Ascending aorta (tissue), 2 donors: ENCODE data around the gene MAGEL2. TPM values are rescaled to one million over a fixed set of nuclear protein-coding genes. Genes with fewer than 3 reads are reported as not detected.

Experiments used
- DNase-seq, 2 donors: peaks; one replicate each; pipeline ENCODE4 v3.0.0-alpha.2; 2019; ENCODE audit warnings: low spot score in 2 of 2
- H3K27ac ChIP-seq, 2 donors: fragments of 200-600 bp; sonication (generic); one replicate each; pipeline ENCODE4 v1.5.1; 2016 to 2017; ENCODE audit warnings: mild to moderate bottlenecking in 1 of 2
- H3K27me3 ChIP-seq: fragments of 200-600 bp; sonication (generic); one replicate; pipeline ENCODE4 v1.5.1; 2017
- H3K36me3 ChIP-seq, 2 donors: fragments of 200-600 bp; sonication (generic); one replicate each; pipeline ENCODE4 v1.5.1; 2016
- H3K4me1 ChIP-seq, 2 donors: fragments of 200-600 bp; sonication (generic); one replicate each; pipeline ENCODE4 v1.5.1; 2016 to 2017; ENCODE audit warnings: mild to moderate bottlenecking in 1 of 2
- H3K4me3 ChIP-seq, 2 donors: fragments of 200-600 bp; sonication (generic); one replicate each; pipeline ENCODE4 v1.5.1; 2016 to 2017; ENCODE audit warnings: mild to moderate bottlenecking in 1 of 2
- H3K9me3 ChIP-seq, 2 donors: fragments of 200-600 bp; sonication (generic); one replicate each; pipeline ENCODE4 v1.5.1; 2016
- intact Hi-C: fragments of 100-400 bp; cut with DNase I; formaldehyde crosslinking; loops from one replicate; pipeline ENCODE4 v1.15.1; 2023
- total RNA-seq: library from RNA; depleted of rRNA; stranded (reverse); fragments of >200 nt; gene quantifications from one replicate; pipeline ENCODE4 v1.1.0, GENCODE V29; 2016
- TF ChIP-seq, protein P1 (sequence below), 3 experiments: fragments of 200-600 bp in 2 of 3; fragments of 450-650 bp in 1 of 3; sonication (generic) in 2 of 3; IDR thresholded peaks; one replicate each; pipeline ENCODE4 v1.5.1; 2016 to 2019; ENCODE audit warnings: antibody characterized with exemption in 3 of 3, mild to moderate bottlenecking in 1 of 3, moderate library complexity in 1 of 3

MAGEL2 gene
- total RNA-seq, 1 donor from 2014 or later = 0.11 TPM

DNA sequence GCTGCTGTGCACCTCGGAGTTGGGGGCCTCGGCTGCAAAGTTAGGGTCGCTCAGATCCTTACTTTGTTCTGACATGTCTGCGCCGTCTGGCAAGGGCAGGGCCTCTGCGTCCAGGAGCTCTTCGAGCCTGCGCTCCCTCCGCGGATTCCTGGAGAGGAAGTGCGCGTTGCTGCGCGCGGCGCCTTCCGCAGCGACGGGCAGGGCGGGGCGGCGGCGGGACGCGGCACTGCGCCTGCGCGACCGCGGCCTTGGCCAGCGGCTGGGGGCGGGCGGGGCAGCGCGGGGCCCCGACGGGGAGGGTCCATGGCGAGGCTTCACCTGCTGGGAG is 39.4 kb upstream of the MAGEL2 start, which contains the start of gene NDN:
Gene NDN (minus strand): TSS at position 163 of the 328 bp plus-strand sequence. CDS start 88 bp downstream, at position 75.
- DNase-seq = no peak
- no peaks in the 10 kb centered on the region for H3K36me3 ChIP-seq
- intact Hi-C loops = loop anchor here (5.0 to 10.0 kb wide), 2 partner anchors 40 to 48 kb away; partner anchors contain the start of gene MAGEL2
- H3K27ac ChIP-seq = no peak within 1 kb of the TSS
- H3K4me3 ChIP-seq = peak within 1 kb of the TSS; percentile 63 to 69
- H3K4me1 ChIP-seq = no peaks in the 10 kb centered on the region
- H3K27me3 ChIP-seq = no peaks in the 10 kb centered on the region
- TF ChIP-seq, protein P1, sequence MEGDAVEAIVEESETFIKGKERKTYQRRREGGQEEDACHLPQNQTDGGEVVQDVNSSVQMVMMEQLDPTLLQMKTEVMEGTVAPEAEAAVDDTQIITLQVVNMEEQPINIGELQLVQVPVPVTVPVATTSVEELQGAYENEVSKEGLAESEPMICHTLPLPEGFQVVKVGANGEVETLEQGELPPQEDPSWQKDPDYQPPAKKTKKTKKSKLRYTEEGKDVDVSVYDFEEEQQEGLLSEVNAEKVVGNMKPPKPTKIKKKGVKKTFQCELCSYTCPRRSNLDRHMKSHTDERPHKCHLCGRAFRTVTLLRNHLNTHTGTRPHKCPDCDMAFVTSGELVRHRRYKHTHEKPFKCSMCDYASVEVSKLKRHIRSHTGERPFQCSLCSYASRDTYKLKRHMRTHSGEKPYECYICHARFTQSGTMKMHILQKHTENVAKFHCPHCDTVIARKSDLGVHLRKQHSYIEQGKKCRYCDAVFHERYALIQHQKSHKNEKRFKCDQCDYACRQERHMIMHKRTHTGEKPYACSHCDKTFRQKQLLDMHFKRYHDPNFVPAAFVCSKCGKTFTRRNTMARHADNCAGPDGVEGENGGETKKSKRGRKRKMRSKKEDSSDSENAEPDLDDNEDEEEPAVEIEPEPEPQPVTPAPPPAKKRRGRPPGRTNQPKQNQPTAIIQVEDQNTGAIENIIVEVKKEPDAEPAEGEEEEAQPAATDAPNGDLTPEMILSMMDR (IDR thresholded peaks at IDR 0.05) = no peak
- no peaks in the 10 kb centered on the region for H3K9me3 ChIP-seq

DNA sequence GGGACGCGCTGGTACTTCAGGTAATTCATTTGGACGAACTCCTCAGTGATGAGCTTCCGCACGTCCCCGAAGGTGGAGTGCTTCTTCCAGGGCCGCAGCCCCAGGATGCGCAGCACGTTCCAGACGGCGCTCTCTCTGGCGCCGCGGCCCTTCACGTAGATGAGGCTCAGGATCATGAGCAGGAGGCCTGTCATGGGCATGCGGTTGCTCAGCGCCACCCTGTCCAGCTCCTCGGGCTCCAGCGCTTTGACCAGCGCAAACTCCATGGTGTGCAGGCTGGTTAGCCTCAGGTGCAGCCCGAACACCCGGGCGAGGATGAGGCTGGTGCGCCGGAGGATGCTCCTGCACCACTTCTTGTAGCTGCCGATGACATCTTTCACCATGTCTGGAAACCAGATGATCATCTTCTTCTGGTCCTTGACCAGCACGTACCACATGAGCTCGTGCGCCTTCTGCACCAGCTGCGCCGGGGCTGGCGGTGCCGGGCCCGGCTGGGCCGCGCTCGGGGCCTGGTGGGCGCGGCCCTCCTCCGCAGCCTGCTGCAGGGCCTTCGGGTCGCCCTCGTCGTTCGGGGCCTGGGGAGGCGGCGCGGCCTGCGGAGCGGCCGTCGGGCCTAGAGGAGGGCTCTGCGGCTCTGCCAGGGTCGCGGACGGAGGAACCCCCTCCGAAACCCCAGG is 38.9 kb upstream of the MAGEL2 start:
- TF ChIP-seq, protein P1 (IDR thresholded peaks at IDR 0.05) = no peak
- no peak overlapping the region for H3K27ac ChIP-seq
- peak overlapping the region; percentile 63 to 69 for H3K4me3 ChIP-seq
- intact Hi-C loops = loop anchor here (5.0 to 10.0 kb wide), 2 partner anchors 39 to 48 kb away; partner anchors contain the start of gene MAGEL2
- no peaks in the 10 kb centered on the region for H3K36me3 ChIP-seq
- no peaks in the 10 kb centered on the region for H3K27me3 ChIP-seq
- no peak for DNase-seq
- H3K4me1 ChIP-seq = no peaks in the 10 kb centered on the region
- no peaks in the 10 kb centered on the region for H3K9me3 ChIP-seq

DNA sequence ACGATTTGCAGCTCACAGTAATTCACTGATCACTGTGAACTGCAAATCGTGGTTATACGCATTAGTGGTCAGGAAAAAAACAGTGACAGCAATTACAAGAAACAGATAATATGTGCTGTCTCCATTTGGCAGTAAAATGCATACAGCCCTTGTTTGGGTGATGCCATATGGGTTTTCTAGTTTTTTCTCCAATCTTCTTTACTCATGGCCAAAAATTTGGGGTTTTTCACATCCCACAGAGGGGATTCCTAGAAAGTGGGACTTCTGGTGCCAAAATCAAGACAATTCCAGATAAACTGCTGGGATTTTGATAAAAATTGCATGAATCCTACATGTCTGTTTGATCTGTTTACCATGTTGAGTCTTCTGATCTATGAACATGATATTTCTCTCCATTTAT is 23.8 kb upstream of the MAGEL2 start:
- H3K9me3 ChIP-seq = no peaks in the 10 kb centered on the region
- no peak for DNase-seq
- no peaks in the 10 kb centered on the region for H3K36me3 ChIP-seq
- H3K4me1 ChIP-seq = no peaks in the 10 kb centered on the region
- TF ChIP-seq, protein P1 (IDR thresholded peaks at IDR 0.05) = no peak
- intact Hi-C loops = no loop called here
- H3K27ac ChIP-seq = no peak overlapping the region
- H3K27me3 ChIP-seq = no peaks in the 10 kb centered on the region
- no peak overlapping the region for H3K4me3 ChIP-seq

DNA sequence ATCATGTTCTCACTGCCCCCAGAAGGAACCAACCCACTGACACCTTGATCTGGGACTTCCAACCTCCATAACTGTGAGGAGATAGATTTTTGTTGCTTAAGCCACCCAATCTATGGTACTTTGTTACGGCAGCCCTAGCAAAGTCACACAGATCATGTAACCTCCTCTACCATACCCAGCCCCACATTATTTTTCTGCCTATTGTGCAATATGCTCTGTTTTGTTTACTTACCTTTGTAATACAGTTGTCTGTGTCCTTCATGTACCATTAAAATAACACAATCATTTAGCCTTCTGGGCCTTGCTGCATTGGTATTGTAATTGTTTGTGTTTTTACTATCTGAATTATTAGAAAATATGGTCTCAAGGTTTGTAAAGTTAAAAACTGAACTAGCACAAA is 23.3 kb upstream of the MAGEL2 start:
- Histone ChIP-seq H3K27ac (no peak overlapping the region), H3K36me3 (no peaks in the 10 kb centered on the region), H3K4me3 (no peak overlapping the region), H3K4me1 (no peaks in the 10 kb centered on the region), H3K9me3 (no peaks in the 10 kb centered on the region), H3K27me3 (no peaks in the 10 kb centered on the region)
- intact Hi-C loops = no loop called here
- no peak for DNase-seq
- TF ChIP-seq, protein P1 (IDR thresholded peaks at IDR 0.05) = no peak

DNA sequence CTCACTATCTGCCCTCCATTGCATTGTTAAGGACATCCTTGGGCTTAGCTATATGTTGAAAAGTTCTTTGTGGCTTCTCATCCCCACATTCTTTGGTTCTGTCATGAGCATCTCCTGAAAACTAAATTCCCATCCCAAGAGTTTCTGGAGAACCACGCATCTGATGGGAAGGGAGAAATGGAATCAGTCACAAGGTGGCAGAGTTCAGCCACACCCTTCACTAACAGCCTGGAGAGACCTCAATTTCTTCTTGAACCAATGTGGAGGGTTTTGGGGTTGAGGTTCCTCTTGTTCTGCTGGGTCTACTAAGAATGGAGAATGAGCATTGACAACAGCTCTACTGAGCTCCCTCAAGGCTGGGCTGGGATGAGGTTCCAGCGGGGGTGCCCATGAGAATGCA is 15.6 kb upstream of the MAGEL2 start:
- Histone ChIP-seq H3K9me3 (no peaks in the 10 kb centered on the region), H3K4me1 (no peaks in the 10 kb centered on the region), H3K27me3 (no peaks in the 10 kb centered on the region), H3K27ac (no peak overlapping the region), H3K4me3 (no peak overlapping the region), H3K36me3 (no peaks in the 10 kb centered on the region)
- intact Hi-C loops = no loop called here
- TF ChIP-seq, protein P1 (IDR thresholded peaks at IDR 0.05) = no peak
- no peak for DNase-seq
